Heart left ventricle (tissue), 16 donors: ENCODE measurements around the gene CDK3. TPM values are rescaled to one million over a fixed set of nuclear protein-coding genes. Genes with fewer than 3 reads are reported as not detected.

Experiments used
- ATAC-seq, 4 donors: fragments of 200-7000 bp; cut with Tn5 transposase; one replicate each; pipeline ENCODE4 v1.9.1; 2020 to 2022; ENCODE audit warnings: moderate library complexity in 4 of 4, mild to moderate bottlenecking in 3 of 4, moderate number of reproducible peaks in 1 of 4
- DNase-seq, 5 donors: peaks; one replicate each; pipeline ENCODE4 v3.0.0-alpha.2; 2020
- H3K27ac ChIP-seq, 12 donors: fragments of 200-600 bp; sonication (generic) in 4 of 12; one replicate each; pipeline versions ENCODE4 v1.5.0 to v1.8.0; 2016 to 2022; ENCODE audit warnings: mild to moderate bottlenecking in 2 of 12
- H3K27me3 ChIP-seq, 9 donors: fragments of 200-600 bp; sonication (generic) in 2 of 9; one replicate each; pipeline versions ENCODE4 v1.5.1 to v1.8.0; 2016 to 2022; ENCODE audit warnings: mild to moderate bottlenecking in 3 of 9
- H3K36me3 ChIP-seq, 9 donors: fragments of 200-600 bp; sonication (generic) in 2 of 9; one replicate each; pipeline versions ENCODE4 v1.5.0 to v1.8.0; 2018 to 2022; ENCODE audit warnings: mild to moderate bottlenecking in 2 of 9
- H3K4me1 ChIP-seq, 12 donors: fragments of 200-600 bp; sonication (generic) in 4 of 12; one replicate each; pipeline versions ENCODE4 v1.5.0 to v1.8.0; 2016 to 2022; ENCODE audit warnings: mild to moderate bottlenecking in 3 of 12
- H3K4me3 ChIP-seq, 12 donors: fragments of 200-600 bp; sonication (generic) in 4 of 12; one replicate each; pipeline versions ENCODE4 v1.5.0 to v1.8.0; 2017 to 2022; ENCODE audit warnings: mild to moderate bottlenecking in 9 of 12, moderate library complexity in 4 of 12
- H3K9me3 ChIP-seq, 12 donors: fragments of 200-600 bp; sonication (generic) in 4 of 12; one replicate each; pipeline versions ENCODE4 v1.5.0 to v1.8.0; 2016 to 2022; ENCODE audit warnings: mild to moderate bottlenecking in 1 of 12
- POLR2A ChIP-seq, 2 donors: fragments of 450-650 bp; IDR thresholded peaks; one replicate each; pipeline ENCODE4 v1.6.1; 2017; ENCODE audit warnings: antibody characterized with exemption in 2 of 2, mild to moderate bottlenecking in 2 of 2, moderate library complexity in 2 of 2
- WGBS, 4 donors: extraction: QIAGEN DNeasy Blood & Tissue Kit in 2 of 4; methylation state at CpG; one replicate each; pipeline versions ENCODE4 v1.1.5 to v1.1.7; 2013 to 2018; 5-methylcytosine and 5-hydroxymethylcytosine counted together
- intact Hi-C, 10 donors: fragments of 100-400 bp; cut with DNase I; formaldehyde crosslinking; loops; one replicate each; pipeline versions ENCODE4 v1.11.1 to v1.14.2; 2022
- polyA plus RNA-seq, 2 donors: library from polyadenylated mRNA; stranded (reverse); fragments of 200-250 nt; gene quantifications; one replicate each; pipeline ENCODE4 v1.2.3, GENCODE V29; 2013
- total RNA-seq, 9 donors: library from RNA; depleted of rRNA in 2 of 9; stranded (reverse); fragments of >200 nt in 2 of 9; fragmentation: NEBNext Ultra II Directional in 3 of 9; extraction: Animal tissue kit (Norgen Biotek cat#: 25700) in 3 of 9; gene quantifications; one replicate each; pipeline versions ENCODE4 v1.1.0 to v1.2.4, GENCODE V29; 2016 to 2023
- TF ChIP-seq, protein P1 (sequence below), 12 donors: fragments of 200-600 bp; sonication (generic) in 4 of 12; IDR thresholded peaks; one replicate each; pipeline versions ENCODE4 v1.5.0 to v1.8.0; 2018 to 2022; ENCODE audit warnings: antibody characterized with exemption in 12 of 12, mild to moderate bottlenecking in 5 of 12
- donor health status: ischemic (EF 13 %, LVEDD 7.1; RV severe dilation, severe dysfunction).
- donor health status: healthy with polysubstance abuse.
- donor health status: DM: no; HTN: yes; CAD: no.
- donor health status: DM: no; HTN: no; CAD: no.
- donor health status: ischemic (EF 25% LVEDD 6.9; RV normal size, moderate dysfunction).
- donor health status: ischemic (EF 25% LVEDD 5.7; RV mildly dilated, moderate dysfunction).
- donor health status: healthy.
- donor health status: DM: yes; HTN: yes; CAD: no.
- donor health status: ischemic (EF 35%, LVEDD 5.7; RV mildly dilated, moderate dysfunction).
- donor health status: nonischemic (EF 11% LVEDD 7.7; RV severe dilation, severe dysfunction).
- donor health status: DM: yes; HTN: yes; CAD: no.
- donor health status: PGD.
- donor health status: ischemic (EF 29% LVEDD 5.4; RV normal size, mild dysfunction).
- donor health status: nonischemic (EF 23%, LVEDD 6.1; RV moderate dilation, normal function).

Gene CDK3
- total and polyA plus RNA-seq, 11 donors, result 0.46 to 3.6 (median 1.6) TPM; not detected in 2

DNA sequence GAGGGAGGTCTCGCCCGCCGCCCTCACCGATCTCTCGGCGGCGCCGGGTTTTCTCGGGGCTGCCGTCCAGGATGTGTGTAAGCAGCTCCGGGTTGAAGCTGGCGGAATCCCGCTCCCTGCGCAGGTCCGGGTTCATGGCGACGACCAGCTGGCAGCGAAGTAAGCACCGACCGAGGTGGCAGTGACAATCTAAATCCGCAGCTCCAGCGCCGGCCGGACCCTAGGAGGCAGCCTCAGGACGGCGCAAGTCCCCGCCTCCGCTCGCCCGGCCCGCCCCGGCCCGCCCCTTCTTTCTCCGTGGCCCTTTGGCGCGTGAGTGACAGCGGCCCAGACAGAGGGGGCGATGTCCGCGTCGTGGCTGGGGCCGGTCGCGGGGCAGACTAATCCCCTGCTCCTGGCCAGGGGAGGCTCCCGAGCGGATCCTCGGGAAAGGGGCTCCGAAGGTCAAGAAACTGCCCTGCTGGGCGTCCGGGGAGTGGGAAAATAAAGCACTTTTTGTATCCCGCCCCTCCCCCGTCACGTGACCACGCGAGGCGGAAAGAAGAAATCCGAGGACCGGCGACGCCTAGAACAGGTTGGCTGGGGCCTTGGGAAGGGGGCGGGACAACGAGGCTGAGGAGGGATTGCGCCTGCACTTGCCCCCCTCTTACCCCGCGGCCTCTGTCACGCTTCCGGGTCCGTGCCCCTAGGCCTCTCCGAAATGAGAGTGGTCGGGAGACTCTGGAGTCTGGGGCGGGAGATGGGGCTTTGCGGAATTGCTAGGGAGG, 21.5 kb upstream of the CDK3 start, which contains the start of the genes ACOX1 and TEN1:
Gene ACOX1, minus strand, starts transcription at position 229 of the 767 bp plus-strand sequence. Its CDS starts 93 bp downstream, at position 136.
Gene TEN1, plus strand, starts transcription at position 303 of the 767 bp plus-strand sequence. CDS start 6,953 bp downstream, outside the sequence.
- Histone ChIP-seq H3K36me3 (peaks cover 0 to 22% (median 3%) of the 10 kb centered on the region in 9 donors), H3K4me3 (peak within 1 kb of the TSS; percentile 59 to 93 (median 79)), H3K4me1 (peaks cover 0 to 64% (median 35%) of the 10 kb centered on the region in 12 donors), H3K27me3 (no peaks in the 10 kb centered on the region), H3K9me3 (no peaks in the 10 kb centered on the region), H3K27ac (peak within 1 kb of the TSS; percentile 92 to 100 (median 98))
- peak; percentile 97 to 99 (median 98) for ATAC-seq
- TF ChIP-seq, protein P1, sequence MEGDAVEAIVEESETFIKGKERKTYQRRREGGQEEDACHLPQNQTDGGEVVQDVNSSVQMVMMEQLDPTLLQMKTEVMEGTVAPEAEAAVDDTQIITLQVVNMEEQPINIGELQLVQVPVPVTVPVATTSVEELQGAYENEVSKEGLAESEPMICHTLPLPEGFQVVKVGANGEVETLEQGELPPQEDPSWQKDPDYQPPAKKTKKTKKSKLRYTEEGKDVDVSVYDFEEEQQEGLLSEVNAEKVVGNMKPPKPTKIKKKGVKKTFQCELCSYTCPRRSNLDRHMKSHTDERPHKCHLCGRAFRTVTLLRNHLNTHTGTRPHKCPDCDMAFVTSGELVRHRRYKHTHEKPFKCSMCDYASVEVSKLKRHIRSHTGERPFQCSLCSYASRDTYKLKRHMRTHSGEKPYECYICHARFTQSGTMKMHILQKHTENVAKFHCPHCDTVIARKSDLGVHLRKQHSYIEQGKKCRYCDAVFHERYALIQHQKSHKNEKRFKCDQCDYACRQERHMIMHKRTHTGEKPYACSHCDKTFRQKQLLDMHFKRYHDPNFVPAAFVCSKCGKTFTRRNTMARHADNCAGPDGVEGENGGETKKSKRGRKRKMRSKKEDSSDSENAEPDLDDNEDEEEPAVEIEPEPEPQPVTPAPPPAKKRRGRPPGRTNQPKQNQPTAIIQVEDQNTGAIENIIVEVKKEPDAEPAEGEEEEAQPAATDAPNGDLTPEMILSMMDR (IDR thresholded peaks at IDR 0.05), result peak in 11 of 12 donors; percentile 8 to 64 (median 34)
- peak; percentile 25 to 94 for TF ChIP-seq POLR2A (IDR thresholded peaks at IDR 0.05)
- intact Hi-C loops, result loop anchor here in 3 of 10 donors (2.0 to 5.0 kb wide), 2 partner anchors 37 to 74 kb away; partner anchors contain the start of genes FBF1 (in 2 of the 3) and MRPL38 (in 2 of the 3)
- WGBS, 4 donors, result 0 to 1% (median 0%) methylated on average over 18 to 72 of the region's 72 CpGs
- DNase-seq, result peak; percentile 98 to 99 (median 99)

DNA sequence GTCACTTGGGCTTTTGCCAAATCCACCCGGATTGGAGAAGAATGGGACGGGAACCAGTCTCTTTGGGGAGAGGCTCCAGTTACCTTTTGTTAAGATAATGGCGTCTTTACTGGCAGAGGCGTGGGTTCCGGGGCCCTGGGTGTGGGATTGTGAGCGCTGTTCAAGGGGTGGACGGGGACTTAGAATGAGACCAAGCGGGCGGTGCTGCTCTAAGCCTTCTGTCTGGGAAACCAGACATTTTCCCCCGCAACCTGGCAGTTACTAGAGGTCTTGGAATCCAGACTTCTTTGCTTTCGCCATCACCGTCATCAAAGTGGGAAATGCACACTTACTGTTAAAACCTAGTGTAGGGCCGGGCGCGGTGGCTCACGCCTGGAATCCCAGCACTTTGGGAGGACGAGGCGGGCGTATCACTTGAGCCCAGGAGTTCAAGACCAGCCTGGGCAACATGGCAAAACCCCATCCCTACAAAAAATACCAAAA, 20.9 kb upstream of the CDK3 start:
- WGBS, 4 donors, result 4 to 13% (median 6%) methylated on average over 18 to 19 of the region's 19 CpGs

DNA sequence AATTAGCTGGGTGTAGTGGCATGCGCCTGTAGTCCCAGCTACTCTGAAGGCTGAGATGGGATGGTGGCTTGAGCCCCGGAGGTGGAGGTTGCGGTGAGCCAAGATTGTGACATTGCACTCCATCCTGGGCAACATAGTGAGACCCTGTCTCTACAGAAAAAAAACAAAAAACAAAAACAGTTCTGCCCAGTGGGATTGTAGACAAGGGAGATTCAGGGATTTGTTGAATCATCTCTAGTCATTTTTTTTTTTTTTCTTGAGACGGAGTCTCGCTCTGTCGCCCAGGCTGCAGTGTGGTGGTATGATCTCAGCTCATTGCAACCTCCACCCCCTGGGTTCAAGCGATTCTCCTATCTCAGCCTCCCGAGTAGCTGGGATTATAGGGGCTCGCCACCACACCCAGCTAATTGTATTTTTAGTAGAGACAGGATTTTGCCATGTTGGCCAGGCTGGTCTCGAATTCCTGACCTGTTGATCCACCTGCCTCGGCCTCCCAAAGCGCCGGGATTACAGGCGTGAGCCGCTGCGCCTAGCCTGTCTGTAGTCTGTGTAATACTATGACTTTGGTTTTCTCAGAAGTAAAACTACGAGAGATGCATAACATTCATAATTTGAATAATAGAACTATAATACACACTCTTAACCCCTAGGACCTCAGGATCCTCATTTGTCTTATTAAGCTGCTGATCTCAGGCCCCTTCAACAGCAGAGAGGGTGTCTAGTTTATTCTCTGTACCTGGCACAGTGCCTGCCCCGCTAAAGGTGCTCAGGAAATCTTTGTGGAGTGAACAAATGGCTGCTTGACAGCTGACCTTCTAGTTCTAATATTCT, 20.3 kb upstream of the CDK3 start:
- no peaks in the 10 kb centered on the region for H3K9me3 ChIP-seq
- peak overlapping the region; percentile 59 to 93 (median 79) for H3K4me3 ChIP-seq
- TF ChIP-seq, protein P1 (IDR thresholded peaks at IDR 0.05), result no peak
- TF ChIP-seq POLR2A (IDR thresholded peaks at IDR 0.05), result no peak
- intact Hi-C loops, result no loop called here
- no peak for ATAC-seq
- peaks cover 0 to 14% (median 0%) of the 10 kb centered on the region in 9 donors for H3K36me3 ChIP-seq
- no peaks in the 10 kb centered on the region for H3K27me3 ChIP-seq
- no peak for DNase-seq
- peaks cover 0 to 59% (median 35%) of the 10 kb centered on the region in 12 donors for H3K4me1 ChIP-seq
- peak overlapping the region; percentile 92 to 100 (median 98) for H3K27ac ChIP-seq
- 87 to 90% (median 89%) methylated on average over 18 of the region's 18 CpGs for WGBS, 4 donors

More for the DNA sequence above, 20.9 kb upstream of the CDK3 start:
- TF ChIP-seq, protein P1 (IDR thresholded peaks at IDR 0.05), result no peak
- TF ChIP-seq POLR2A (IDR thresholded peaks at IDR 0.05), result no peak
- H3K4me1 ChIP-seq, result peaks cover 0 to 64% (median 35%) of the 10 kb centered on the region in 12 donors
- no peaks in the 10 kb centered on the region for H3K27me3 ChIP-seq
- peaks cover 0 to 16% (median 0%) of the 10 kb centered on the region in 9 donors for H3K36me3 ChIP-seq
- peak; percentile 23 to 46 (median 38) for ATAC-seq
- H3K27ac ChIP-seq, result peak overlapping the region; percentile 92 to 100 (median 98)
- no peak for DNase-seq
- intact Hi-C loops, result loop anchor here in 3 of 10 donors (2.0 to 5.0 kb wide), 2 partner anchors 37 to 75 kb away; partner anchors contain the start of genes FBF1 (in 2 of the 3) and MRPL38 (in 2 of the 3)
- H3K4me3 ChIP-seq, result peak overlapping the region; percentile 59 to 93 (median 79)
- H3K9me3 ChIP-seq, result no peaks in the 10 kb centered on the region
